Measurements from ENCODE around the gene PLA2R1.

- TF ChIP-seq CTCF (tag by site-specific recombination; IDR thresholded peaks at IDR 0.05), result no peak
- no peak for TF ChIP-seq SP2 (tag by site-specific recombination; IDR thresholded peaks at IDR 0.05)
- no peak for TF ChIP-seq ZFP37 (tag by site-specific recombination; IDR thresholded peaks at IDR 0.05)
- no peak for TF ChIP-seq KLF10 (tag by site-specific recombination; IDR thresholded peaks at IDR 0.05)
- TF ChIP-seq ZNF148 (tag by site-specific recombination; IDR thresholded peaks at IDR 0.05; ENCODE audit: borderline replicate concordance), result no peak
- no peak for TF ChIP-seq SALL2 (tag by site-specific recombination; IDR thresholded peaks at IDR 0.05; ENCODE audit: borderline replicate concordance)
- no peak for TF ChIP-seq ZNF530 (tag by site-specific recombination; IDR thresholded peaks at IDR 0.05; ENCODE audit: low read depth)
- TF ChIP-seq ZNF624 (tag by site-specific recombination; IDR thresholded peaks at IDR 0.05), result no peak
- no peak for TF ChIP-seq ZNF423 (tag by site-specific recombination; IDR thresholded peaks at IDR 0.05)
- TF ChIP-seq ZNF292 (tag by site-specific recombination; IDR thresholded peaks at IDR 0.05; ENCODE audit: borderline replicate concordance, low read depth), result no peak
- no peak for TF ChIP-seq ZNF175 (tag by site-specific recombination; IDR thresholded peaks at IDR 0.05)
- no peak for TF ChIP-seq ZBTB10 (tag by site-specific recombination; IDR thresholded peaks at IDR 0.05)
- TF ChIP-seq ZNF513 (tag by site-specific recombination; IDR thresholded peaks at IDR 0.05), result no peak
- no peak for TF ChIP-seq ZIC2 (tag by site-specific recombination; IDR thresholded peaks at IDR 0.05)
These were observed 34.9 kb upstream of the PLA2R1 start for GRCh38 chr2:160097326-160097725.
